Measurements from ENCODE around the gene MED12. TPM values are rescaled to one million over a fixed set of nuclear protein-coding genes. Genes with fewer than 3 reads are reported as not detected.

MED12 gene
- total and polyA plus RNA-seq, 2 donors from 2014 or later: 5.2 to 42.7 TPM

GRCh38 chrX:71109051-71109450 is 9.3 kb upstream of the MED12 start:
- H3K36me3 ChIP-seq (ENCODE audit: control insufficient read depth in 2 of 3, insufficient read depth in 3 of 3, low read length in 3 of 3): no peaks in the 10 kb centered on the region
- no peak for TF ChIP-seq CTCF (IDR thresholded peaks at IDR 0.05; ENCODE audit: borderline replicate concordance, extremely low read depth, insufficient read depth)
- DNase-seq (no peak), FAIRE-seq (no peak)
- no peak overlapping the region for H3K4me3 ChIP-seq (ENCODE audit: low read length in 3 of 3)
- no peaks in the 10 kb centered on the region for H3K9me3 ChIP-seq (ENCODE audit: control insufficient read depth in 2 of 3, insufficient read depth in 1 of 3, low read length in 3 of 3)
- no peaks in the 10 kb centered on the region for H3K27me3 ChIP-seq (ENCODE audit: control insufficient read depth, insufficient read depth, low read length)
- no peak overlapping the region for H3K9ac ChIP-seq (ENCODE audit: low read length in 3 of 3)
- no peaks in the 10 kb centered on the region for H3K4me1 ChIP-seq (ENCODE audit: control insufficient read depth in 2 of 3, insufficient read depth in 2 of 3, low read depth in 1 of 3, low read length in 3 of 3)
- H3K27ac ChIP-seq (ENCODE audit: low read depth in 2 of 2, low read length in 2 of 2): no peak overlapping the region
- intact Hi-C loops (cut with DNase I): no loop called here

GRCh38 chrX:71111141-71111843 is 7.1 kb upstream of the MED12 start, which contains the start of gene IL2RG:
TSS of gene IL2RG (minus strand) at chrX:71111577. CDS start at chrX:71111539, 38 bp downstream.
- H3K27me3 ChIP-seq (ENCODE audit: control insufficient read depth, insufficient read depth, low read length): no peaks in the 10 kb centered on the region
- no peak for TF ChIP-seq CTCF (IDR thresholded peaks at IDR 0.05; ENCODE audit: borderline replicate concordance, extremely low read depth, insufficient read depth)
- H3K9me3 ChIP-seq (ENCODE audit: control insufficient read depth in 2 of 3, insufficient read depth in 1 of 3, low read length in 3 of 3): no peaks in the 10 kb centered on the region
- H3K27ac ChIP-seq (ENCODE audit: low read depth in 2 of 2, low read length in 2 of 2): no peak within 1 kb of the TSS
- no peak for DNase-seq
- H3K9ac ChIP-seq (ENCODE audit: low read length in 3 of 3): no peak within 1 kb of the TSS
- FAIRE-seq: no peak
- H3K4me3 ChIP-seq (ENCODE audit: low read length in 3 of 3): no peak within 1 kb of the TSS
- no peaks in the 10 kb centered on the region for H3K36me3 ChIP-seq (ENCODE audit: control insufficient read depth in 2 of 3, insufficient read depth in 3 of 3, low read length in 3 of 3)
- no peaks in the 10 kb centered on the region for H3K4me1 ChIP-seq (ENCODE audit: control insufficient read depth in 2 of 3, insufficient read depth in 2 of 3, low read depth in 1 of 3, low read length in 3 of 3)
- intact Hi-C loops (cut with DNase I): no loop called here

- H3K4me3 ChIP-seq (ENCODE audit: low read length in 3 of 3): no peak overlapping the region
- no peak overlapping the region for H3K9ac ChIP-seq (ENCODE audit: low read length in 3 of 3)
- intact Hi-C loops (cut with DNase I): no loop called here
- H3K36me3 ChIP-seq (ENCODE audit: control insufficient read depth in 2 of 3, insufficient read depth in 3 of 3, low read length in 3 of 3): no peaks in the 10 kb centered on the region
- no peaks in the 10 kb centered on the region for H3K9me3 ChIP-seq (ENCODE audit: control insufficient read depth in 2 of 3, insufficient read depth in 1 of 3, low read length in 3 of 3)
- no peaks in the 10 kb centered on the region for H3K4me1 ChIP-seq (ENCODE audit: control insufficient read depth in 2 of 3, insufficient read depth in 2 of 3, low read depth in 1 of 3, low read length in 3 of 3)
- no peak for TF ChIP-seq CTCF (IDR thresholded peaks at IDR 0.05; ENCODE audit: borderline replicate concordance, extremely low read depth, insufficient read depth)
- no peak overlapping the region for H3K27ac ChIP-seq (ENCODE audit: low read depth in 2 of 2, low read length in 2 of 2)
- FAIRE-seq (no peak), DNase-seq (no peak)
- no peaks in the 10 kb centered on the region for H3K27me3 ChIP-seq (ENCODE audit: control insufficient read depth, insufficient read depth, low read length)
Measured at GRCh38 chrX:71111921-71112431, 6.4 kb upstream of the MED12 start.

All from kidney (tissue), 14 donors.